CD4-positive, alpha-beta T cell treated with Interferon alpha-2 for 1 hour (primary cell): ENCODE results near the gene KRT2.

Experiments
- DNase-seq, 2 donors: peaks; one replicate each; pipeline ENCODE4 v3.0.0-alpha.2; 2020 to 2022

KRT2 gene

DNA sequence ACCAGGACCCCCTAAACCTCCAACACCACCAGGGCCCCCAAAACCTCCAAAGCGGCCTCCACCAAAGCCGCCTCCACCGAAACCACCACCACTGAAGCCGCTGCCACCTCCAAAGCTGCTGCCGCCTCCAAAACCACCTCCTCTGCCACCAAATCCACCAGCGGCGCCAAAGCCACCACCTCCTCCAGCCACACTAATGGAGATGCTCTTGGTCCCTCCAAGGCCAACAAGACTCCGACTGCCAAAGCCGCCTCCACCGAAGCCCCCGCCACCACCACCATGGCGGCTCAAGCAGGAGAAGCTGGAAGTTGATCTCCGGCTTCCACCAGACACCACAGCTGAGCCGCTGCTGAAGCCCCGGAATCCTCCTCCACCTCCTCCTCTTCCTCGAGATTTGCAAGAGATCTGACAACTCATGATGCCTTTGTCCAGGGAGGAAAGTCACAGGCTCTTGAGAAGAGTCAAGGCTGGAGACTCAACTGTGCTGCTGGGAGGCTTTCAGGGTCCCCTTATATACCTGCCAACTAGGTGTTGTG lies at the start of gene KRT2:
Gene KRT2 (minus strand): TSS at position 486 of the 536 bp plus-strand sequence. CDS start 69 bp downstream, at position 417.
- no peak for DNase-seq

DNA sequence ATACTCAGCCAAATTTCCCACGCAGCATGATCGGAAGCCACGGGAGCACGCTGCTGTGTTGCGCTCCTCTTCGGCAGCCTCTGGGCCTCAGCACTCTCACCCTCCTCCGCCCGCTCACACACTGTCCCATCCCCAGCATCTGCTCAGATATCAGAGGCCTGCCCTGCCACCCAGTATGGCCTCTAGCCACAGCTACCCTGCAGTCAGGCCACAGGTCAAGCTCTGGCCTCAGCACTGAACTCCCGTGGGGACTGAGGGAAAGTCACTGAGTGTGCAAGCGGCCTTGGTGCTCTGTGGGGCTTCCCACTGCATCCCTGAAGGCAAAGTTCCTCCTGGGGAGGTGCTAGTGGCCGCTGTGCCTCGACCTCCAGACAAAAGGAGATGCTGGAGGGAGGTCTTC lies 49.3 kb upstream of the KRT2 start:
- DNase-seq: no peak

DNA sequence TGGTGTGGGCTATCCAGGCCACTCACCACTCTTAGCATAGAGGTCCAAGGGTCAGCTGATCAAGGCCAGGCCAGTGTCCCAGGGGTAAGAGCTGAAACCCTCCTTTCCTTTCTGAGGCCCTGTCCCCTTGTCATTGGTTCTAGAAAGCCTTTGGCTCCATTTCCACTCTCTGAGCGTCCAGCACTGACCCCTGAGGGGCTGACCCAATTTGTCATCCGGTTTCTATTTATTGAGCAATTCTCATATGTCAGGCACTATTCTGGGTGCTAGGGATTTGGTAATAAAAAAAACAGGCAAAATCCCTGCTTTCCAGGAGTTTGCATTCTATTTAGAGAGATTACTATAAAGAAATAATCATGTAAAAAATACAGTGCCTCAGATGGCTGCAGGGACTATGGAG lies 47.9 kb upstream of the KRT2 start:
- DNase-seq: no peak

DNA sequence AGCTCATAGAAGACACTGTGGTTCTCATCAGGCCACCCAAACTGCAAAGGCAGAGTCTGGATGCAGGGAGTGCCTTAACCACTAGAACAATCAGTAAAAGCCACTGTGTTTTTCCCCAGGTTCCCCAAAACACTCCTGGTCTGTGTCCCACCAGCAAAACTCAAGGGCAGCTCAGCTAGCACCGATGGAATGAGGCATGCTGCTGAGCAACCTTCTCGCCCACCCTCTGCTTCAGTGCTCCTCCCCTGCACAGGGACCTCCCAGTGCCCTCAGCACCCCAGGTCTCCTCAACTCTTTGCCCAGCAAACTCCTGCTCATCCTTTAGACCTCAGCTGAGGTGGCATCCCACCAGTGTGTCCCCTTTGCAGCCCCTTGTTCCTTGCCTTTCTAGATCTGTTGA lies 47.4 kb upstream of the KRT2 start:
- no peak for DNase-seq

DNA sequence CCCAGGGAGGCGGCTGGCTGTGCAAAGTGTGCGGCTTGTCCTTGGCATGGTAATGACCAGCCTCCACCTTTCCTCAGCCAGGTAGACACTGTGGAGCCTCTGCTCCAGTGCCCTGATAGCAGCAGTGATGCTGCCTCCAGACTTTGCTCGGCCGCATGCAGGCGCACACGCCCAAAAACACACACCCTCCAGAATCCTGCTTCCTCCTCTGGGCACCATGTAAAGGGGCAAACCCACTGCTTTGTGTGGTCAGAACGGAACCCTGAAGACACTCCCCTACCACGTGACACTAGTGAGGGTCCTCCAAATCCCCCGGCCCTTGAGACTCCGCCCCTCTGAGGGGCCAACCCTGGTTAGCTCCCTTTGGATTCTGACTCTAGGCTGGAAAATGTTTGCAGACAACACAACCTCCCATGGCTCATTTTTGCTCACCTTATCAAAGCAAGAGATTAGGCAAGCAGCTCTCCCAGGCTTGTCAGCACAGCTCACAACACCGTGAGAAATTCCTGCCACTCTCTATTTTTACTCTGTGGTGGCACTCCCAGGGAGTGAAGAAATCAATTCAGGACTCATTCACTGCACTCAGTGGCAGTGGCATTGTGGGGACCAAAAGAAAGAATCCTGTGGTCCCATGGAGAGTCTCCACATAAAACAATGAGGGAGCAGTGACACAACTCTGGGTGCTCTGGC lies 46.8 kb upstream of the KRT2 start:
- DNase-seq: no peak

DNA sequence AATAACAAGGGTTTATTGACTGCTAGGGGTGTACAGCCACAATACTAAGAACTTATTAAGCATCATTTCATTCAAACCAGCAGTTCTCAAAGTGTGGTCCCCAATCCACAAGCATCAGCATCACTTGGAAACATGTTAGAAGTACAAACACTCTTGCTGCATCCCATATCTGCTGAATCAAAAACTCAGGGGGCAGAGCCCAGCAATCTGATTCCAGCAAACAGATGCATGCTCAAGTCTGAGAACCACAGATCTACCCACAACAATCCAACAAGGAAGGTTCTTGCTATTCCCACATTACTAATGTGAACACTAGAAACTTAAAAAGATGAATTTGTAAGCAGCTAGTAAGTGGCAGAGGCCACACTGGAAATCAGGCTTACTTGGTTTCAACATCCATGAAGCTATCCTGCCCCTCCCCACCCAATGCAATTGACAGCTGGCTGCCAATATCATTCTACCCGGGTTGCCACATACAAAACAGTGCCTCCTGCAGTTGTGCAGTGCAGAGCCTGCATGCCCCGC lies 45.1 kb upstream of the KRT2 start:
- DNase-seq: no peak

DNA sequence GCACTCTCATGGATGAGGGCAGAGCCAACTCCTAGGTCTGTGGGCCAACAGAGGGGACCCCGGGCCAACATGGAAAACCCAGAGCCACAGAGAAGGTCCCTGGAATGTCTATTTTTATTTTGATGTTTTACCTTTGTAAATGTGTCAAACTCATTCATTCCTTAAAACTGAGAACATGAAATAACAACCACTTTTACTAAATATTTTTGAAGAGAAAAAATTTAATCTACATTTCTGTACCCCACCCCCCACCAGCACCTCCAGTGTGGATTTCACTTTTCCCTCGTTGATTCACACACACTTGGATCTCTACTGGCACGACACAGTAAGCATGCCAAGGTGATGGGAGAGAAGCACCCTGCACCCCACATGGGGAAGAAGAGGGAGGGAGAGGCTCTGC lies 44.6 kb upstream of the KRT2 start:
- DNase-seq: no peak

DNA sequence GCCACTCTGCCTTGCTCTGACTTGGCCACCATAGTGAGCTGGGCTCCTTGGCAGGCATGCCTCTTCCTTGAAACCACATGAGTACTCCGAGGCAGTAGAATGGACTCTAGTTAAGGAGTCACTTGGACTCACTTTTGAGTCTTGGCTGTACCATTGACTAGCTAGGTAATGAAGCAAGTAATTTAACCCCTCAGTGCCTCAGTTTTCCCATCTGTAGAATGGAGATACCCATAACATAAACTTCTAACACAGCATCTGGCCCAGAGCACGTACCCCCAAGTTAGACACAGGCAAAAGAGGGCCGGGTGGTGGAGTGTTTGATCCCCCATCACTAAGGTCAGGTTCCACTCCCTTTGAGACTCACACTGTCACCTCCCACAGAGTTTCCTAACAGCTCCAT lies 43.0 kb upstream of the KRT2 start:
- DNase-seq: no peak

DNA sequence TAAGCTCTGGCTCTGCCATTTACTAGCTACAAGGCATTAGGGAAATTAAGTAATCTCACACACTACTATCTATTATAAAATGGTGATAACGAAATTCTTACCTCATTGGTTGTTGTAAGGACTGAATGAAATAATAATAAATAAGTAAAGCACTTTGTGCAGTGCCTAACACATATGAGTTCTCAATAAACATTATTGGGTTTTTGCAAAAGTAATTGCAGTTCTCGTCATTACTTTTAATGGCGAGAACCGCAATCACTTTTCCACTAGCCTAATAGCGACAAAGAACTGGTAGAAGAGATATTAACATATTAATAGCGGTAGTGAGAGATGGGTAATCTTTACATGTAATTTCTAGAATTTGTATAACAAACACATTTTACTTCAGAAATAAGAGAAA lies 42.1 kb upstream of the KRT2 start:
- DNase-seq: no peak

DNA sequence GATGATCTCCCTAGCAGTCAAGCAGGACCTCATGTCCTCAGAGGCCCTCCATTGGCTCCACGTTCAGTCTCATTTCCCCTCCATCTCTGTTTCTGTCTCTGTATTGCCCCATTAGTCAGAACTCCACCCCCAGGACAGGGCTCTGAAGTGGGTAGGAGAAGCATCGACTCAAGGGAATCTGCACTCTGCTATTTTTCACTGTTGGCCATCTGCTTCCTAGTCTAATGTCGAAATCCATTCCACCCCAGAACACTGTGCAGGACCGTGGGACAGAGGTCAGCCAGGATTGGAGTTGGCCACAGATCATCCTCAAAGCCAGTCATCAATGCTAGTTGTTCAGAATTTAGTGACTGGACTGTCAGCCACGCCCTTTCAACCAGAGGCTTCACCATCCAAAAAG lies 41.2 kb upstream of the KRT2 start:
- DNase-seq: no peak

DNA sequence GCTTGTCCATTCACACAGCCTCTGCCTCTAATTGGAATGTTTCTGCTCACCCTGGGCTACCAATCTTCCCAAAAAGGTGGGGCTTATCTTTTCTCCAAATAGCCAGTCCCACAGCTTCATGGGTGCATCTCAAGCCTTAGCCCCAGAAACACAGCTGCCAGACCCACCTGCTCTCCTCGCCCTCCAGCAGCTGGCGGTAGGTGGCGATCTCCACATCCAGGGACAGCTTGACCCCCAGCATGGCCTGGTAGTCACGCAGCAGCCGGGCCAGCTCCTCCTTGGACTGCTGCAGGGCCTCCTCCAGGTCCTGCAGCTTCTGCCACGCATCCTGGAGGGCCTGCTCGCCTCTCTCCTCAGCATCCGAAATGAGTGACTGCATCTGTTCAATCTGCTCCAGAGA lies 40.2 kb upstream of the KRT2 start:
- no peak for DNase-seq

DNA sequence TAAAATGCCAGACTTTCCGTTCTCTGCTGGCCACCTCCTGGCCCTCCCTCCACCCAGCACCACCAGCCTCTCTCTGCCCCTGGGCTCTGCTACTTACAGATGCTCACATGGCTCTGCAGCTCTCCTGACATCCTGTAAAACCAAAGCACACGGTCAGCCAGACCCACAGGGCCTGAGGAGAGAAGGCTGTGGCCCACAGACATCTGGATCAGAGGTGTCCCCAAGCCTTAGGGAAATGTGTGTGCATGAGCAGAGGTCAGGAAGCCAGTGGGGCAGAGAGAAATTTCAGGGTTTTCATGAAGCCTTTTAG lies 39.8 kb upstream of the KRT2 start:
- DNase-seq: no peak

DNA sequence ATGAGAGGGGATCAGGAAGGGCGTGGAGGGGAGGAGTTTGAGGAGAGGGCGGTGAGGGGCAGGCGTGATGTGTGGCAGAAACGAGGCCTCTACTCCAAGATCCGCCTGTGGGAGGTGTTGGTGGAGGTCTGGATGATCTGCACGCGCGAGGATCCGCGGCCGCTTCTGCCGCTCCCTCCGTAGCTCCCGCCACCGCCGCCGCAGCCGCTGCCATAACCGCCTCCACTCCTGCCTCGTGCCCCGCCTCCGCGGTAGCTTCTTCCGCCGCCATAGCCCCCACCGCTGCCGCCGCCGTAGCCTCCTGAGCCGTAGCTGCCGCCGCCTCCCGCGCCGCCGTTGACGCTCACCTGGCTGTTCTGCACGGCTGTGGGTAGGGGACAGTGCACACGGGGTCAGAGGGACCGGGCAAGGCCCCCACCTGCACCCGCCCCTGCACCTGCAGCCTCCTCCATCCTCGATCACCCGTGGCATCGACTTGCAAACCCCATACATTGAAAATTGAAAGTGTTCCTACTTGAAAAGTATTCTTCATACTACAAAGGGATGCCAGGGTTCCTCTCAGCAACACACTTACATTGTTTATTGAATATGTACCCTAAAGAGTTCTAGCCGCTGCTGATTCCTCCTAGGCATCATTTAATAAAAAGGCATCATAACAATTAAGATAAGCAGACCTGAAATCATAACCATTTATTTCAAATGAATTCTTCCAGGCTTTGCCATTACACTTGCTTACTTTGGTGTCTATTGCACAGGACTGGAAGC lies 39.2 kb upstream of the KRT2 start:
- peak; percentile 15 to 54 for DNase-seq

DNA sequence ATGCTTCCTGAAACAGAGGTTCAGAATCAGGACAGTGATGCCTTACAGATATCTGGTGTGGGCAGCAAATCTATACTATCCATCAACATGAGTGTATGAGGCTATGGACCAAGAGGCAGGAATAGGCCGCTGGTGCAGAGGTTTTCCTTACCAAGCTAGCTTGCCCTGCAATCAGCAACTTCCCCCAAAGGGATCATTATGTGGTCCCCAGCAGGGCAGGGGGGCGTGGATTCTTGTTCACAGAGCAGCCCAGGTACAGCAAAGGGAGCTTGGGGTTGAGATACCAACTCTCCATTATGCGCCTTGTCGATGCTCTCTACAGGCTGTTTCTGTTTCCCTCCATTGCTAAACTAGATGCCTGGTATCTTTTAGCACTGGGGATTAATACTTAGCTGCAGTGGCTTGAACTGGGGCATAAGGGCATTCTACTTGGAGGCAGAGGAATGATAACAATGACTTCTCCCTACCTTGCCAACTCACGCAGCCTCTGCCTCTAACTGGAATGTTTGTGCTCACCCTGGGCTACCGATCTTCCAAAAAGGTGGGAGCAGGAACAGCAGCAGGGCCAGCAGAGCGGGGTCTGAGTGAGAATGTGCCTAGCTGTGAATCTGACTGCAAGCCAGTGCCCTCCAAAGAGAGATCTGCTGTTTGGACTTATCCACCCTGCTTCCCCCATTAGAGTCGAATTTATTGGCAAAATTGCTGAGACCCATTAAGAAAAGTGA lies 38.5 kb upstream of the KRT2 start:
- DNase-seq: no peak

DNA sequence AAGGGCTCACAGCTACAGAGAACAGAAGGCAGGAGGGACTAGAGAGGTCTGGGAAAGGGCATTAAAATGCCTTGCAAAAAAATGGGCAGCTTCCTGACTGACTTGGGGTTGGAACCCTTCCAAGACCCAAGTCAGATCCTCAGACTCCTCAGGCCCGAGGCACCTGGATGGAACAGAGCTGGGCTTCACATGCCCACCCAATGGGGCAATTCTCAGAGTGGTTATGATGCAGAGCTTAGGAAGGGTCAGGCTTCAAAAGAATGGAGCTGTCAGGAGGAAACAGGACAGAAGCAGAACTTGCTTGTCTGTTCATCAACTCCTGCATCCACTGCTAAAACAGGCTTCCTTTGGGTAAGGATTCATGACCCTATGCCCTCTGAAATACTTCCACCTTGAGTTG lies 37.9 kb upstream of the KRT2 start:
- no peak for DNase-seq

DNA sequence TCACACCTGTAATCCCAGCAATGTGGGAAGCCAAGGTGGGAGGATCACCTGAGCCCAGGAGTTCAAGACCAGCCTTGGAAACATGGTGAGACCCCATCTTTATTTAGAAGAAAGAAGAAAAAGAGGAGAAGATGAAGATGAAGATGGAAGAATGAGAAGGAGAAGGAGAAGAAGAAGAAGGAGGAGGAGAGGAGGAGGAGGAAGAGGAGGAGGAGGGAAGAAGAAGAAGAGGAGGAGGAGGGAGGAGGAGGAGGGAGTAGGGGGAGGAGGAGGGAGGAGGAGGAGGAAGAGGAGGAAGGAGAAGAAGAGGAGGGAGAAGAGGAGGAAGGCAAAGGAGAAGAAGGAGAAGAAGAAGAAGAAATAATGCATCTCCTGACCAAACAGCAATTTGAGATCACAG lies 37.2 kb upstream of the KRT2 start:
- DNase-seq: no peak

DNA sequence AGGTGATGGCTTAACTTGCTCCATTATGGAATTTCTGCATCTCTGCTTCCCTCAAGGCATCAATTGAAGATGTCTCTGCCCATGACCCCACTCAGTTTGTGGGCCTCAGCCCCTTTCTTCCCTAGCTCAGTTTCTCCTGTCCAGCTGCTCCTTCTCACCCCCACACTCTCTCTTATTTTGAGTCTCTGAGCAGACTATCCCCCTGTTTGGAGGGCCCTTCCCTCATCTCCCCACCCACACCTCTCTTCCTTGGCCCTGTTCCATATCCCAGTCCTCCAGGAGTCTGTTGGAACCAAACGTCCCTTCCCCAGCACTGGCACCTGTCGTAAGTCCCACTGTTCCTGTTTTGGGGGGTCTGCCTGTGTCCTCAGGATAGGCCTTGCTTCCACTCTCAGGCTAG lies 36.5 kb upstream of the KRT2 start:
- no peak for DNase-seq

DNA sequence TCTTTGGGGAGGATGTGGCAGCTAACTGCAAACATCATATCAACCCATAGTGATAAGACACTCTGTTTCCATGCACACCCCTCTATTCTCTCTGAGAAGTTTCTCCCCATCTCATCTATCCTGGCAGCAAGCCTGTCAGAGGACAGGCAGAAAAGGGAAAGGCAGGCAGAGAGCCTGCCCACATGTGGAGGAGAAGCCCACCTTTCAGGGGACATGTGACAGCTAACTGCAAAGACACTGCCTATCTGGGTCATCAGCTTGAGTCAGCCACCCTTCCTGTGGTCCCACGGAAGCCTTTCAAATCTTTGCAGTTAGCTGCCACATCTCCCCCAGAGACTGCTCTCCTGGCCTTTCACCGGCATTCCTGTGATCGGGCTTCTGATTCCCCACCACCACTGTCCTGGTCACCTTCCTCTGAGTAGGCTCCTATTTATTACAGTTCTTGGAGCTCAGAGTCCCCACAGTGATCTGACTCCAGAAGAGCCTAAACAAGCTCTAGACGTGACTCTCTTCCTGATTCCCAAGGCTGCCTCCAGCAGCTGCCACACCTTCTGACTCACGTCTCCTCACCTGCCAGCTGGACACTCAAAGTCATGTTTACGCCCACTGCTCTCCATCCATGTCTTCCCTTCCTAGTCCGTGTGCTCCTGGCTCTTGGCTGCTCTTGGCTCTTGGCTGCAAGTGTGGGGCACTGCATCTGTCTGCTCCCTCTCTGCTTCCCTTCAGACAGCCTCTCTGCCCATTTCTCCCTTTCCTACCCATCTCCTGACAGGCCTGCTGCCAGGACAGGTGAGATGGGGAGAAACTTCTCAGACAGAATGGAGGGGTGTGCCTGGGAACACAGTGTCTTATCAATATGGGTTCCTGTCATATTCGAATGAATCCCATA lies 35.7 kb upstream of the KRT2 start:
- DNase-seq: no peak

DNA sequence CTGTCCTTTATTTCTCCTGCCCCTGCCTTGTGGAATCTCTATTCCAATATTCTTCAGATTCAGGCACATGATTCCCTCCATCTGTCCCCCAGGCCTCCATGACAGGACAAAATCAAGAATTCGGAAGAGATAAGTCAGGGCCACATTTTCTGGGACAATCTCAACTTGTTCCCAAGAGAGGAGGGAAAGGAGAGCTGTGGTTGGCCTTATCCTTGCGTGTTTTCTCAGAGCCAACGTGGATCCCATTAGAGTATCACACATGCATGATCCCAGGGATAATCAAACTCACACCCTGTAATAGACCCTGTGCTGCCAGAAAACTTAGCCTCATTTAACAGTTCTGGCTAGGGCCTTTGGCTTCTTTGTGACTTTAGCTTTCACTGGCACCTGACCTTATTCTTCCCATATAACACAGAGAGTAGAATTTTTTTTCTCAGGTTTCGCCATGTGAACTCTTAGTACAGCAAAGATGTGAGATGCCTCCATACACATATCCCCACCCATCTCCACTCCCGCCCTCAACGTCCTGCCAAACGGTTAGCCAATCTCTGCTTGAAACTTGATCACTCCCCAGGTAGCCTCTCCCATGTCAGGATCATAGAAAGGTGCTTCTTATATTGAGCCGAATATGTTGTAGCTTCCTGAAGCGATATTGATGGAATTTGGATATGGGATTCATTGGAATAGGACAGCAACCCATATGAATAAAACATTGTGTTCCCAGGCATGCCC lies 34.9 kb upstream of the KRT2 start:
- no peak for DNase-seq

DNA sequence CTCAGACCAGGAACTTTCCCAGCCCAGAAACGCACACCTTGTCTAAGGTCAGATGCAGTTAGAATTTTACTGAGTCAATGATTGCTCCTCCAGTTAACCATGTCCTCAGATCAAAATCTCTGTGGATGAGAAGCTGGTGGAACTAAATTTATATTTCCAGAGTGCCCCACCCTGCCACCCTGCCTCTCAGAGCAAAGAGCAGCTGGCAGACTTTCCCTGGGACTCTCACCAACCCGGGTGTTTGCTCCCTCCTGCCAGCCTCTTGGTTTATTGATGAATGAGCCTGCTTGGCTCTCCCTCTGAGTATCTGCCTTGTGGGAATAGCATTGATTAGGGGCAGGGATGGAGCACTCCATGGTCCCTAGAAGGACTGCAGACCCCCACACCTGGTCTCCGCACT lies 34.1 kb upstream of the KRT2 start:
- no peak for DNase-seq

DNA sequence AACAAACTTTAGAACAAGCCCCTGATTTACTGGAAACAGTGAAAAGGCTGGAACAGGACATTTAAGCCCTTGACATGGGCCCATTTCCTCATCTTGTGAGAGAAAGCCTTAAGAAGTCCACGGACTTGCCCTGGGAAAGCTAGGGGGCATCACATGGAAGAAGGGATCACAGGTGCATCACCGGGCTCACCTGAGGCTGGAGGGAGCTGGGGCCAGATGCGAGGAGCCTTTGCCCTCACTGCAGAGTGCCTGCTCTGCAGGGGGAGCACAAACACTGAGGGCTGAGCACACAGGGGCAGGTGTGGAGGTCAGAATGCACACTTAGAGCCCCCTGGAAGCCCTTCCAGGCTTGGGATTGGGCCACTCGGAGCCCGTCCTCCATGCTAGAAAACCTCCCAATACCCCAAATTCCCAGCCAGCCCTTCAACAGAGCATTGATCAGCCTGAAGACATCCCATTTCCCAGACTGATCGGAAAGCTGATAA lies 33.4 kb upstream of the KRT2 start:
- no peak for DNase-seq

DNA sequence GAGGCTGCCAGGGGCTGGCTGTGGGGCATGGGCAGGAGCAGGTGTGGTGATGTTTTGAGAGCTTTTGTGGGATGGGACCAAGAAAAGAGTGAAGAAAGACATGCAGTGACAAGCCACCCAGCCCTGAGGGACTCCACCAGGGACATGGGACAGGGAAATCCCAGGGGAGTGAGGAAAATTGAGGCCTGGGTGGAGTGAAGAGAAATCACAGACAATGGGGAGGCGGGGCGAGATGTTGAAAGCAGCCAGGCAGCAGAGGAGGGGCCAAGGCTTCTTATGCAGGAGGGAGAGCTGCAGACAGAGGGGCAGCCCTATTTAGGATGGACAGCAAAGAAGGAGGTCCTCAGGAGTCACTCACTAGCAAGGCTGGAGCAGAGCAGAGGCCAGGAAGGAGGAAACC lies 32.4 kb upstream of the KRT2 start:
- no peak for DNase-seq
